ENCODE results near the gene STIP1.
"Not testable (repeated sequence)": the region's sequence is repeated elsewhere in the genome, so short reads cannot be mapped to it uniquely, and the experiment has no call there.

The STIP1 gene

DNA sequence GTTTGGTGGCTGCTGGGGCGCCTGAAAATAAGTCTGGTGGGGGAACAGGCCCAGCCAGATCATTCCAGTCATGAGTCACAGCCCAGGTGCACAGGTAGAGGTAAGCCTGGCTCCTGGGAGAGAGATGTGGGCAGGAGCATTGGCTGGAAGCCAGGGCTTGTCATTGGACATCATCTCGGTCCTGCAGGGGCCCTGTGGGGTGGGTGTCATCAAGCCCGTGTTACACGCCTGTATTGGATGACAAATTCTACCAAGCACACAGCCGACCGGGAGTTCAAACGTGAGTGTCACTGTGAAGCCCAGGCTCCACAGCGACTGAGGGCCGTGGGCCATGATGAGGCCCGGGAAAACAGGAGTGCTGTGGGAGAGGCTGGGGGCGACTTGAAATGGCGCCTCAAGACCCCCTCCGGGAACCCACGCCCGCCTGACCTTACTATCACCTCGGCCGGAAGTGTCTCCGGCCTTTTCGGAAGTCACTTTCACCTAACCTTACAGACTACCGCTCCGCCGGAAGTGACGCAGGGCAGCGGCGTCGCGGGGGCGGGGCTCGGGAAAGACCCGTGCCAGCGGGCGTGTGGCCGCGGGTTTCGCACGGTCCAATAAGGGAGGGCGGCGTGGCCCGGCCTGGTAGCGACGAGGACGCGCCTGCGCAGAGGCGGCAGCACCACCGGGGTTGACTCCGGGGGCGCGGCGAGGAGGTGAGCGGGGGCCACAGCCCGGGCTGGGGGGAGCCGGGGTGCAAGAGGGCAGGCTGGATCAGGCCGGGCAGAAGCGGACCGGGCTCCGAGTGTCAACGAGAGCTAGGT lies 54.7 kb downstream of the STIP1 start, which contains the start of gene FKBP2:
Gene FKBP2 (plus strand): TSS at position 661 of the 806 bp plus-strand sequence. CDS start 1,293 bp downstream, outside the sequence.
- DNase-seq, result peak; percentile 96

DNA sequence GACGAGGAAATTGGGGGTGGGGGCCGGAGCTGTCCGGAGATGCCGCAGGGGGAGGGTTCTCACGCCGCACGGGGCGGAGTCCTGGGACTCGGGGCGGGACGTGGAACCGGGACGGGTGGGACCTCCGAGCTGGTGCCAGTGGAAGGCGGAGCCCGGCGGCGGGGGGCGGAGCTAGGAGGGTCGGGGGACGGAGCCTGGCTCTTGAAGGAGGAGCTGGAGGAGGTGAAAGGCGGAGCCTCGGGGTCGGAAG lies 55.2 kb downstream of the STIP1 start:
- DNase-seq, result peak; percentile 99

DNA sequence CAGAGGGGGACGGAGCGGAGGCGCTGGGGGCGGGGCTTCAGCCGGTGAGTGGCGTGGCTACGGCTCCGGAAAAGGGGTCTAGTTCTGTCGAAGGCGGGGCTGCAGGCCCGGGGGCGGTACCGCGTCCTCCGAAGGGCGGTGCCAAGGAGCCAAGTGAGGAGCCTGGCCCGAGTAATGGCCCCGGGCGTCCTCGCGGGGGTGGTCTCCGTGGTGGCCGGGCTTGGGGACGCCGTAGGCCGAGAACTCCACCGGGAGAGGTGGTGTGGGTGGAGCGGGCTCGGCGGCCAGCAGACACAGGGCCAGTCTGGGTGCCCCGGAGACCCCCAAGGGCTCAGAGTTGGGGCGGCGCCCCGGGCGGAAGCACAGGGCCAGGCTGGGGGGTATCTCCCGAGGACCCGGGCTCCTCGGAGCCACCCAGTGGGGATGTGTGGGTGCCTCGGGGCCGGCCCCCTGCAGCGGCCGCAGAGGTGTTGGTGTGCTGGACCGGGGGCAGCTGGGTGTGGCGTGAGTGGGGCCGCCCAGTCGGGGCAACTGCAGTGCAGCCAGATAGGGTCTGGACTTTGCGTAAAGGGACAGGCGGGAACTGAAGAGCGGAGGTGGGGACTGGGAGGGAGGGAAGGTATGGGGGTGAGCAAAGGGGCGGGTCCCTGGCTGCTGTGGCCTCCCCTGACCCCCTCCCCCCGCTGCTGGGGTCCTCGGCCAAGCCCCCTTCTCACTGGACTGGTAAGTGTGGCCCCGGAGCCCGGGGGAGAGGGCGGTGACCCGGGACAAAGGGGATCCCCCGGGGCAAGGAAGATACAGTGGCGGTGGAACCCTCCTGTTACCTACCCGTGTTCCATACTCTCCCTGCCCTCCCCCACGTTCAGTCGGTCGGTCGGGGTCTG lies 55.8 kb downstream of the STIP1 start:
- no peak for DNase-seq

DNA sequence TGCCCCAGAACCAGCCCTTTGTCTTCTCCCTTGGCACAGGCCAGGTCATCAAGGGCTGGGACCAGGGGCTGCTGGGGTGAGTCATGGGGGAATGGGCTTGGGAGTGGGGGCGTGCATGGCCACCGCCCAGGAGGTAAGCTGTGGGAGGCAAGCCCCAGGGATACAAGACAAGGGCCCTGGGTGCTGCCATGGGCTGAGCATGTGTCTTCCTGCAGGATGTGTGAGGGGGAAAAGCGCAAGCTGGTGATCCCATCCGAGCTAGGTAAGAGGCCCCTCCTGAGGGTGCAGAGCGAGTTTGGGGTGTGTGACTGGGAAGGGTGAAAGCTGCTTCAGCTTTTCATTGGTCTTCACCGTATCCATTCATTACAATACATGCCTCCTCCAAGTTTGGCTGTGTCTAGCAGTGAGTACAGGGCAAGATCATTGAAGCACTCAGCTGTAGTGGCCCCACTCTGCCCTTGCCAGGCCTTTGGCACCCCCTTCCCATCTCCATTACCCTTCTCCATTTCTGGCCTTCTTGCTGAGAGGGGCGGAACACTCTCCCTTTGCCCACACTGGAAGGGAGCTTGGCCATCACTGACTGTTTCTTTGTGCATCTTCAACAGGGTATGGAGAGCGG lies 57.4 kb downstream of the STIP1 start:
- no peak for DNase-seq

DNA sequence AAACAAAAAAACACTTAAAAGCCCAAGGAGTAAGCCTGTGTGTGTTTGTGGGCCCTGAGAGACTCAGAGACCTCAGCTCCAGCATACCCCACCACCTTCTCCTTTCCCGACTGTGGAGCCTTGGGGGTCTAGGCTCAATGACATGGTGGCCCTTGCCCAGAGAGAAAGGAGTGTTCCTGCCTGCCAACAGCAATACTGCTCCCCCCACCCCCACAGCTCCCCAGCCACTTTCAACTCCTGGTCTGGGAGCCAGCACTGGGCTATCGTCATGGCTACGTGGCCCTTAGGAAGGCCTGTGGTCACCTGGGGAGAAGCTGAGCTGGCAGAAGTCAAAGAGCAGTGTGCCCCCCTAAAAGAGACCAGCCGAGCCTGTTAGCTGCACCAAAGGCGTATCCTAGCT lies 58.1 kb downstream of the STIP1 start:
- no peak for DNase-seq

DNA sequence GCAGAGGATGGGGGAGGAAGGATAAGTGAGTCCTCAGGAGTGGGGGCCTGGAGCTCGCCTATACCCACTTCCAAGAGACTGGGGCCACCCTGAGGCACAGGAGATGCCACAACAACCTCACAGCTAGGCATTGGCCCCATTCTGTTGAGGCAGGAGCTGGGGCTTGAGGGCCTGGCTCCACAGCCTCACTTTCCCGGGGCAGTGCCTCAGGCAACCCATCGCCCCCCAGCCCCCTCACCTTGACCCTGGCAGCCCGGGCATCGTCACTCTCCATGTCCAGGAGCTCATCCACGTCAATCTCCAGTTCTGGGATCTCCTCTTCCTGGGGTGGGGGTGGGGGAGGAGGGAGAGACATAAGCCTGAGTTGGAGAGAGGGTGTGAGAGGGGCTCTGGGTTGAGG lies 59.0 kb downstream of the STIP1 start:
- DNase-seq, result no peak

DNA sequence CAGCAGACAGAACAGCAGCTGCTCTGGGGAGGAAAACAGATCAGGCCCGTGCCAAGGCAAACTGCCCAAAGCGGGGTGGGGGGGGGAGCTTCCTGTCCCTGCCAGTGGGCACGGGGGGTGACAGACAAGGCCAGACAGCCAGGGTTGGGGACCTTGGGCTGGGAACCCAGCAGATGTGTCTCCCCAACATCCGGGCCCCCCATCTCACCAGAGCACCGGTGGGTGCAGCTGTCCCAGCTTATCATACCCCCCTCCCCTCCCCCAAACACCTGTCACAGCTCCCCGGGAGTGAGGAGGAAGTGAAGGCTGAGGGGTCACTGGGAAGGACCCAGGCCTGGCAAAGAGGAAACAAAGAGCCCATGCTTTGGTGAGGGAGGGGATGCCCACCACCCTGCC lies 59.4 kb downstream of the STIP1 start:
- DNase-seq, result peak; percentile 50

DNA sequence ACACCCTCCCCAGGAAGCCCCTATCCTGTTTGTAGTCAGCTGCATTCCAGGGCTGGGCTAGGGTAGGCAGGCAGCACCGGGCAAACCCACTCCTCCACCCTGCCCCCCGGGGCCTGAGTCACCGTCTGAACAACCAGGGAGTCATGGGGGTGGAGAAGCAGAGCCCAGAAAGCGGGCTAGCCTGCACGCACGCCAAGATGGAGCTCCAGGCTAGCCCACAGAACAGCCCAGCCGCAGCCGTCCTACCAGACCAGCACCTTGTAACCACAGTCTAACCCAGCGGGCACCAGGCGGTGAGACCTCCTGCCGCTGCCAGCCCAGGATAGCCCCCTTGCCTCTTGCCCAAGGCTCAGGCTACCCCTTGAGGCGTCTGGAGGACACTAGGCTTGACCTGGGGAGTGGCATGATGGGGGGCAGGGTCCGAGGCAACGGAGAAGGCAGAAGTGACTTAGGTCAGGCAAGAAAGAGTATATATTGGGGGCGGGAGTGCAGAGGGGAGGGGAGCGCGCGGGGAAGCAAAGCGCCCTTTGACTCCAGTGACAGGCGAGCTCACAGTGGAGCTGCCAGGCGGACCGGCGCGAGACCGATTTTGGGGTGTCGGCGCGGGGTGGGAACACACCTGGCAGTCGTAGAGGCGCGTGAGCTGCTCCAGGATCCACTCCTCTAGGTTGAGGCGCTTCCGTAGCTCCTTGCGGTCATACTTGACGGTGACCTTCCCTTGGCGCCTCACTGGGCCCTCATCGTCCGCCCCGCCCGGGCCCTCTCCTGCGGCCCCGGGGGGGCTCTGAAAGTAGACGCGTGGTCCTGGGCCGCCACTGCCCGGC lies 60.0 kb downstream of the STIP1 start:
- DNase-seq, result peak; percentile 69

DNA sequence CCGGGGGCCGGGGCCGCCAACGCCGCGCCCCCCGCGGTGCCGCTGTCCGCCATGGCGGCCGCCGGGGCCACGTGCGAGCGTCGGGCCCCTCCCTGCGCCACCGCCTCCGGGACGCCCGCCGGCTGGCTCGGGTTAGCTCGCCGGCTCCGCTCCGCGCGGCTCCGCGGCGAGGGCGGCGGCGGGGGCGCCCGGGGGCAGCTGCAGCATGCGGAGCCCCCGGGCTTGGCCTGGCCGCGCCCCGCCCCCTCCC lies 60.6 kb downstream of the STIP1 start:
- DNase-seq, result not testable (repeated sequence)

DNA sequence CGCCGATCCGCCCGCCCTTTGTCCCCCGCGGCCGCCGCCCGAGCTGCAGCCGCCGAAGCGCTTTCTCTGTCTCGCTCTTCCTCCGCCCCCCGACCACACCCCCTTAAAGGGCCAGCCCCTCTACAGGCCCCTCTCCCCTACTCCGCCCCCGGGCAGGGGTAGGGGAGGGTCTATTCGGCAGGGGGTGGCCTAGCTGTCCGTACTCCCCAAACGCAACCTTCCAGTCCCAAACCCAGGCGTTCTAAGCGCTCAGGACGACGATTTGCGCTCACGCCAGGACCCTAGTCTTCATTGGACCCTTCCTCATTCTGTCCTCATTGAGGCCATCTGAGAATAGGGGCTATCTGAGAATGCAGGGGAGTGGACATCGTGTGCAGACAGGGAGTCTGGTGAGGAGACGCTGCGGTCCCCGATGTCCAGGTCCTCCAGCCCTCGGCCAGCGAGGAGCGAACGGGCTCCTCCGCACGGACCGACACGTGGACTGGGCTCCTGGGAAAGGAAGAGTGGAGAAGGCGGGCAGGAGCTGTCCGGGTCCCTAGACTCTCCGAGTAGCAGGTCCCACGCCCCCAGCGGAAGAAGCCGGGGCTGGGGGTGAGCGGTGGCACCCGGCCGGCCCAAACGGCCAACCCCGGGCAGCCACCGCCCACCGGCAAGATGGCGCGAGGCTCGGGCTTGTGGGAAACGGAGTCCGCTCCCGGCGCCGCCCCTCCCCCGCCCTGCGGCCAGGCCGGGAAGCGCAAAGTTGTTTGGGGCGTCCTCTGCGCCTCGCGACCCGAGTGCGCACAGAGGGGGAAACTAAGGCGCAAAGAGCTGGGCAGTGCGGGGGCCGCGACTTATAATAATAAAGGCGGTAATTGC lies 61.1 kb downstream of the STIP1 start, which contains the start of gene PPP1R14B:
Gene PPP1R14B (minus strand): TSS at position 73 of the 858 bp plus-strand sequence. CDS start 270 bp downstream, outside the sequence.
- peak; percentile 72 for DNase-seq

DNA sequence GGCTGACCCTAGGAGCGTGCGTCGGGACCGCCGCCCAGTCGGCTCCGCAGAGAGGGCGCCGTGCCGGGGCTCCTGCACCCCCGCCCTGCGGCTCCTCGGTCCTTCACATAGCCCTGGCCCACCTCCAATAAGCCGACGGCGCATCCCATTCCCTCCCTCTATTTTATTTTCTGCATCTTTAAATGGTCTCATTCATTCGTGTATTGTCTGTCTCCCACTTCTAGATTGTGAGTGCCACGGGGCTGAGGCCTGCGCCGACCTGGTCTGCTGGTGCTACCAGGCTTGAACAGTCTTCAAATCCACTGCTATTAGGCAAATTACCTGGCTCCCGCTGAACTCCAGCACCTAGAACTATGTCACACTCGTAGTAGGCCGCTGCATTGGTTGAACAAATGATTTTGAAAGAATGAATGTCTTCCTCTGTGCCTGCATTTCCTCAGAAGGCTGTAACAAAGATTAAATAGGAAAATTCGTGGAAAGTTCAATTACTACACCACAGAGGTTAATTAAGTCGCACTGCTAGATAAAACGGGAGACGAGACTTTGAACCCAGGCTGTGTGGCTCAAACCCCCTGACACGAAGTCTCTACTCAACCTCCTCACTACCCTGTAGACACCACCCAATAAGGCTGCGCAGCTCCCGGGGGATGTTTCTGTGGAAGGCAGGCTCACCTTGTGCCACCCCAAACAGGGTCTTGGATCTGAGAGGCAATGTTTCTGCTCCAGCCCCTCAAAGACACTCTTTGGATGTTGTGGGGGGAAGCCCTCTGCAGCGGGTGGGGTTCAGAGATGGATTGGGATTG lies 62.0 kb downstream of the STIP1 start:
- DNase-seq, result no peak

DNA sequence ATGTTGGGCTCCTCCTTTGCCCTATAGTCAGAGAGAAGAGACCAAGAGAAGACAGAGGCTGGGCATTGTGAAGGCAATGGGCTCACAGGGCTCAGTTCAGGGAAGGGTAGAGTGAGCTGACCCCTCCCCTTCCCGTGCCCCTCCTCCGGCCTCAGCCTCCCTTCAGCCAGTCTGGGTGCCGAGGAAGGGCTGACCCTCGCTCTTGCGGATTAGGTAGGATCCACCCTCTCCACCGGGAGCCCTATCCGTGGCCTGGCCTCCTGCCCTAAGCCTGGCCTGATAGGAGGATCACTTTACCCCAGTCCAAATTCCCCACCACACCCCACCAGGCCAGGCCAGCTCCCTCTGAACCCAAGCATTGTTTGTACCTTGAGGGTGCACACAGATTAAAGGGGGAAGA lies 62.6 kb downstream of the STIP1 start:
- DNase-seq, result no peak

DNA sequence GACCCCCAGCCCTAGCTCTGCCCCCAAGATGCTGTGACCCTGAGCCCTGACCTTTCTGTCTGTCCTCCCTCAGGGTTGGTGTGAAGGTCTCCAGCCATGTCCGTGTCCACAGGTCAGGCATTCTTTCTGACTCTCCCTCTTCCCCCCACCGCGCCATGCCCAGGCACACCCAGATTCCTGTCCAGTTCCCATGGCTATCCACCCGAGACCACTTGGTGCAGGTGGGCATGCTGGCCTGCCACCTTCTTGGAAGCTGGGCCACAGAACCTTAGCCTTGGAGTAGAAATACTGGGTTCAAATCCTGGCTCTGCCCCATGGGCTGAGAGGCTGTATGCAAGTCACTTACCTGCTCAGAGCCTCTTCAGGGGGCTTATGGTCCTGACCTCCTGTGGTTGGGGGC lies 63.1 kb downstream of the STIP1 start:
- no peak for DNase-seq

DNA sequence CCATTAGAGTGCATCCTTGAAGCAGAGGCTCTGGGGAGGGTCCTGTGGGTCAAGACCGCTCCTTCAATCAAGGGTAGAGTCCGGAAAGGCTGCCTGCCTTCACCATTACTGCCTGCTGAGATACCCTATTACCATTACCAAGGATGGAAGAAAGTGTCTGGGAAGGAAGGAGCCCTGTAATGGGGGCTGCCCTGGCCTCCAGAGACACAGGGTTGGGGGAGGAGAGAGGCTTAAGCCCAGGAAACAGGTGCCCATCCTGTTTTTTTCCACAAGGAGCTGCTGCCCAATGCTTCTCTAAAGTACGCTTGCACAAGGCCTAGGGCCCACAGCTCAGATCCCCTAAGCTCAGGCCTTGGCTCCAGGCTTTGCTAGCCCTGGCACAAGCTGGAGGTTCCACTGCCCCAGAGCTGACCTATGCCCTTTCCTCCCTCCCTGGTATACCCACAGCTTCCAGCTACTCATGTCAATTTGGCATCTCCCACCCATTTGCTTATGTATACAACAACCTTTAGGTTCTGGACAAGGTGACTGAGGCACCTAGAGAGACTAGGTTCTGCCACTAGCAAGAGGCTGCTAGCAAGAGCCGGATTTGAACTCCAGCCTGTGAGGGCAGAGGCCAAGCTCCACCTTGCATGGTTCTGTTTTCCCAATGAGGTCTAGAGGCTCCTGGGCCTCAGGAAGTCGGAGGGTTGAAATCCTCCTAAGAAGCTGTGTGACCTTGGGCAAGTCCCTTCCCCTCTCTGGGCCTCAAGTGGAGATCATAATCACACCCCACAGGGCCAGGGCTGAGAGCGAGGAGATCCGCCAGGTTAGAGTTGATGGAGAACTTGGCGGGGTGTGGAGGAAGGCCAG lies 63.8 kb downstream of the STIP1 start:
- no peak for DNase-seq

DNA sequence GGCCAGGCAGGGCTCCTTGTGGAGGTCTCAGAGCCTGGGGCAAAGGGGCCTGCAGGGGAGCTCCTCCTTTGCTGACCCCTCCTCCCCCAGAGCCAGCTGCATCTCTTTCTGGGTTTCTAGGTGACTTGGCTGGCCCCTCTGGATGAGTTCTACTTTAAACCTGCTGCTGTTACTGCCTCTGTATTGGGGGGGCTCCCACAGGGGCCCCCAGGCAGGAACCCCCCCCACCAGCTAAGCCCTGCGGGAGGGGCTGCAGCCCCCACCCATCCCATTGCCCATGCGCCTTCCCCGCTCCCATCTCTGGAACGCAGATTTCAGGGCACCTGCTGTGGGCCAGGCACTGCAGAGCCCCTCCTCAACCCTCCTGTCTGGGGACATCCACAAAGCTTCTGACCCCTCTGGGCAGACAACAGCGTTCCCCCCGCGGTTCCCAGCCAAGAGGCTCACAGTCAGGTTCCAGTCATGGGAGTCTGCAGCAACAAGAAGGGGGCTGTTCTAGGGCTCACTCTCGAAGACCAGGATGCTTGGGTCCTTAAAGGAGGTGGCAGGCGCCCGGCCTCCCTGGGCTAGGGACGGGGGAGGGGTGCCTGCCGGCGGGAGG lies 64.5 kb downstream of the STIP1 start:
- DNase-seq, result no peak

DNA sequence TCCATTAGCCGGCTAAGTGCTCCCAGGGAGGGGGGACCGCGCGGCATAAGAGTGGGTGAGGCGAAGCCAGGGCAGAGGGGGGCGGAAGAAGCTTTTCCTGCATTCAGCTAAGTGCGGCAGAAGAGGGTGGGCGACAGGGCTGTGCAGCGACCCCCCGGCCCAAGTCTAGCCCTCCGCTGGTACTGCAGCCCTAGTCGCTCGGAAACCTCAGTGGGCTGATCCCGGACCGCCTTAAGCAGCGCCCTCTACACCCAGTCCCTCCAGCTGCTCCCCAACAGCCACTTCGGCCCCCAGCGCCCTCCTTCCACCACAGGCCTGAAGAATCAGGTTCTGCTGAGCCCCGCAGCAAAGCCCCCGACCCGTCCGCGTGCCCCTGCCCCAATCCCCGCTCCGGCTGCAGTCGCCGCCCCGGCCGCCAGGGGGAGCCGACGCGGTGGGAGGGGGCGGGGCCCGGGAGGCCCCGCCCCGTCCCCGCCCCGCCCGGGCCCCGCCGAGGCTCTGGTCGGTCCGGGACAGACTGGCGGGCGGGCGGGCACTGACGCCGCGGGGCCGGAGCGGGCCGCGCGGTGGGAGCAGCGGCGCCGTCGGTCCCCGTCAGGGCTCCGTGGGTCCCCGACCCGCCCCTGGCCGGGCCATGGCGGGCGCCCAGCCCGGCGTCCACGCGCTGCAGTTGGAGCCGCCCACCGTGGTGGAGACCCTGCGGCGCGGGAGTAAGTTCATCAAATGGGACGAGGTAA lies 65.2 kb downstream of the STIP1 start, which contains the start of gene PLCB3:
Gene PLCB3 (plus strand): TSS at position 515 of the 737 bp plus-strand sequence. CDS start 120 bp downstream, at position 635.
- peak; percentile 65 for DNase-seq

DNA sequence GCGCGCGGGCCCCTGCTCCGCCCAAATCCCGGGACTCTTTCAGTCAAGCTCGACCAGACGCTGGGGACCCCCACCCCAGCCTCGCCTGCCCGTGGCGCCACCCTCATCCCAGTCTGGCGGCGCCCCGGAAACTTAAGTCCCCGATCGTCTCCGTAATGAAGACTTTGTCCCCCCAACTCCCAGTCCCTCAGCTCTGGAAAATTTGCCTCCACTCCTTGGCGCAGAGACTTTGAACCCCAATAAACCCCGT lies 65.7 kb downstream of the STIP1 start:
- DNase-seq, result no peak

DNA sequence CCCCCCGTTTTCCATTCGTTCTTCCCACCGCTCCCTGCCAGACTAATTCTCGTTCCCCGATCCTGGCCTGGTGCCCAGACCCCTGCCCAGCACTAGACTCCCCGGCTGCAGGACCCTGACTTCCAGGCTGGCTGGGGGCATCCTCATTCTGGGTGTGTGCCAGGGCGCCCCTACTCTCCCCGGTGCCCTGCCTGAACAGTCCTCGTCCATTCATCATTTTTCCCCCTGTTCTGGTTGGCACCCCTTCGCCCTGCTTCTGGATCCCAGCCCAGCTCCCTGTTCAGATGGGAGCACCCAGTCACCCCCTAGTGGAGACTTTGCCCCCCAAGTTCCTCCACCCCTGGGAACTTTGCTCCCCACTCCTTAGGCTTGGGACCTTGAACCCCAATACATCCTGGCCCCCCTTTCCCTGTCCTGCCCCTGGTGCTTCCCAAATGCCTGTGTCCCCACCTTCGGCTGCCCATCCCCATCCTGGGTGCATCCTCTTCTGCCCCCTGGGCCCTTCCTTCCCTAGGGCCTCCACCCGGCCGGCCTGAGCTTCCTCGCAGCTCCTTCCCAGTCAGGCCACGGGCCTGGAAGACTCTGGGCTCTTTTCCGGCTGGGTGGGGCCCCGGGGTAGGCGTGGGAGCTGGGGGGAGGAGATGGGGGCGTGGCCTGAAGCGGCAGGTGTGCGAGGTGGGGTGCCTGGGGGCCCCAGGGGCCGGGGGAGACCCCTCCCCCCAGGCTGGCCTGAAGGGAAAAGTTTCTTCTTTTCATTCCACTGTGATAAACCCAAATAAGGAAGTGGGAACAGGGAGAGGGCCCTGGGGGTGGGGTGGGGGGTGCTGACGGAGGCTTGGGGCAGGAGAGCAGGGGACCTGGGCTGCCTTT lies 66.3 kb downstream of the STIP1 start:
- no peak for DNase-seq
